Rectal smooth muscle tissue (tissue), 1 donor: Measurements from ENCODE around the gene APOL3.

Experiments
- H3K27ac ChIP-seq: one replicate; pipeline ENCODE4 v1.7.0; 2013; ENCODE audit warnings: low read depth, low read length, inconsistent platforms
- H3K27me3 ChIP-seq: one replicate; pipeline ENCODE4 v1.7.0; 2013; ENCODE audit warnings: low read length; ENCODE audit not compliant: control insufficient read depth, insufficient read depth
- H3K36me3 ChIP-seq: one replicate; pipeline ENCODE4 v1.7.0; 2013; ENCODE audit warnings: low read length; ENCODE audit not compliant: control insufficient read depth, insufficient read depth
- H3K4me1 ChIP-seq: one replicate; pipeline ENCODE4 v1.7.0; 2013; ENCODE audit warnings: low read length; ENCODE audit not compliant: control insufficient read depth, insufficient read depth
- H3K4me3 ChIP-seq: one replicate; pipeline ENCODE4 v1.7.0; 2013; ENCODE audit warnings: low read length
- H3K9ac ChIP-seq: one replicate; pipeline ENCODE4 v1.7.0; 2013; ENCODE audit warnings: low read length

Gene APOL3

GRCh38 chr22:36185828-36186624 lies 25.5 kb upstream of the APOL3 start:
- Histone ChIP-seq H3K27ac (no peak overlapping the region), H3K9ac (no peak overlapping the region), H3K36me3 (no peaks in the 10 kb centered on the region), H3K4me1 (peaks cover 2% of the 10 kb centered on the region), H3K27me3 (no peaks in the 10 kb centered on the region), H3K4me3 (no peak overlapping the region)

- Histone ChIP-seq H3K4me1 (peaks cover 2% of the 10 kb centered on the region), H3K9ac (no peak overlapping the region)
Measured at GRCh38 chr22:36184433-36185025, 24.0 kb upstream of the APOL3 start.

GRCh38 chr22:36183446-36183845 lies 22.9 kb upstream of the APOL3 start:
- Histone ChIP-seq H3K4me1 (peaks cover 2% of the 10 kb centered on the region), H3K27ac (no peak overlapping the region), H3K4me3 (no peak overlapping the region), H3K36me3 (no peaks in the 10 kb centered on the region), H3K9ac (no peak overlapping the region), H3K27me3 (no peaks in the 10 kb centered on the region)

More at GRCh38 chr22:36184433-36185025, 24.0 kb upstream of the APOL3 start:
- Histone ChIP-seq H3K27ac (no peak overlapping the region), H3K4me3 (no peak overlapping the region), H3K27me3 (no peaks in the 10 kb centered on the region), H3K36me3 (no peaks in the 10 kb centered on the region)

GRCh38 chr22:36182857-36183256 lies 22.3 kb upstream of the APOL3 start:
- H3K4me3 ChIP-seq, result no peak overlapping the region
- H3K9ac ChIP-seq, result no peak overlapping the region
- no peaks in the 10 kb centered on the region for H3K27me3 ChIP-seq
- H3K36me3 ChIP-seq, result no peaks in the 10 kb centered on the region
- H3K27ac ChIP-seq, result no peak overlapping the region
- H3K4me1 ChIP-seq, result peaks cover 2% of the 10 kb centered on the region

- Histone ChIP-seq H3K27ac (no peak overlapping the region), H3K4me1 (peaks cover 2% of the 10 kb centered on the region), H3K36me3 (no peaks in the 10 kb centered on the region), H3K27me3 (no peaks in the 10 kb centered on the region), H3K9ac (no peak overlapping the region), H3K4me3 (no peak overlapping the region)
Measured at GRCh38 chr22:36182056-36182455, 21.5 kb upstream of the APOL3 start.

- H3K27ac ChIP-seq, result no peak overlapping the region
- H3K9ac ChIP-seq, result no peak overlapping the region
- H3K27me3 ChIP-seq, result no peaks in the 10 kb centered on the region
- peaks cover 2% of the 10 kb centered on the region for H3K4me1 ChIP-seq
- H3K4me3 ChIP-seq, result no peak overlapping the region
- no peaks in the 10 kb centered on the region for H3K36me3 ChIP-seq
Measured at GRCh38 chr22:36180928-36181327, 20.4 kb upstream of the APOL3 start.

GRCh38 chr22:36180038-36180880 lies 19.7 kb upstream of the APOL3 start:
- H3K27ac ChIP-seq, result no peak overlapping the region
- H3K9ac ChIP-seq, result no peak overlapping the region
- no peak overlapping the region for H3K4me3 ChIP-seq

GRCh38 chr22:36177160-36177559 lies 16.6 kb upstream of the APOL3 start:
- Histone ChIP-seq H3K27me3 (no peaks in the 10 kb centered on the region), H3K4me3 (no peak overlapping the region), H3K4me1 (no peaks in the 10 kb centered on the region), H3K27ac (no peak overlapping the region), H3K9ac (no peak overlapping the region), H3K36me3 (no peaks in the 10 kb centered on the region)

More at GRCh38 chr22:36180038-36180880, 19.7 kb upstream of the APOL3 start:
- Histone ChIP-seq H3K4me1 (peaks cover 2% of the 10 kb centered on the region), H3K36me3 (no peaks in the 10 kb centered on the region), H3K27me3 (no peaks in the 10 kb centered on the region)

- Histone ChIP-seq H3K9ac (no peak overlapping the region), H3K36me3 (no peaks in the 10 kb centered on the region), H3K4me1 (no peaks in the 10 kb centered on the region), H3K27ac (no peak overlapping the region), H3K27me3 (no peaks in the 10 kb centered on the region), H3K4me3 (no peak overlapping the region)
Measured at GRCh38 chr22:36175892-36176291, 15.3 kb upstream of the APOL3 start.

GRCh38 chr22:36171941-36172340 lies 11.4 kb upstream of the APOL3 start:
- Histone ChIP-seq H3K27me3 (no peaks in the 10 kb centered on the region), H3K27ac (no peak overlapping the region), H3K36me3 (no peaks in the 10 kb centered on the region), H3K9ac (no peak overlapping the region), H3K4me3 (no peak overlapping the region), H3K4me1 (no peaks in the 10 kb centered on the region)

- H3K27me3 ChIP-seq, result no peaks in the 10 kb centered on the region
- no peaks in the 10 kb centered on the region for H3K36me3 ChIP-seq
- H3K9ac ChIP-seq, result no peak overlapping the region
- no peak overlapping the region for H3K27ac ChIP-seq
- no peaks in the 10 kb centered on the region for H3K4me1 ChIP-seq
- no peak overlapping the region for H3K4me3 ChIP-seq
Measured at GRCh38 chr22:36166518-36167220, 6.1 kb upstream of the APOL3 start.

GRCh38 chr22:36166086-36166485 lies 5.5 kb upstream of the APOL3 start:
- H3K4me1 ChIP-seq, result no peaks in the 10 kb centered on the region
- H3K27ac ChIP-seq, result no peak overlapping the region
- H3K9ac ChIP-seq, result no peak overlapping the region
- no peaks in the 10 kb centered on the region for H3K36me3 ChIP-seq
- no peak overlapping the region for H3K4me3 ChIP-seq
- no peaks in the 10 kb centered on the region for H3K27me3 ChIP-seq
